Liver (tissue), 9 donors: ENCODE data around the gene RAB6B. TPM values are rescaled to one million over a fixed set of nuclear protein-coding genes. Genes with fewer than 3 reads are reported as not detected.

ENCODE experiments used
- DNase-seq: peaks from one replicate; pipeline ENCODE4 v3.0.0-alpha.2; 2017; ENCODE audit warnings: low spot score
- H3K27ac ChIP-seq, 2 donors: one replicate each; pipeline ENCODE4 v1.7.0; 2013; ENCODE audit warnings: inconsistent platforms in 2 of 2, low read length in 2 of 2, control low read depth in 1 of 2, low read depth in 1 of 2, mild to moderate bottlenecking in 1 of 2
- H3K27me3 ChIP-seq, 4 donors: one replicate each; pipeline versions ENCODE4 v1.6.1 to v1.7.0; 2013; ENCODE audit warnings: low read length in 3 of 4, inconsistent platforms in 1 of 4, mild to moderate bottlenecking in 1 of 4, moderate library complexity in 1 of 4; ENCODE audit not compliant: control insufficient read depth in 4 of 4, insufficient read depth in 4 of 4
- H3K36me3 ChIP-seq, 4 donors: one replicate each; pipeline versions ENCODE4 v1.6.1 to v1.7.0; 2013; ENCODE audit warnings: low read length in 3 of 4, mild to moderate bottlenecking in 3 of 4, low read depth in 1 of 4, moderate library complexity in 1 of 4; ENCODE audit not compliant: control insufficient read depth in 4 of 4, insufficient read depth in 3 of 4
- H3K4me1 ChIP-seq, 4 donors: one replicate each; pipeline versions ENCODE4 v1.6.1 to v1.7.0; 2013; ENCODE audit warnings: low read length in 3 of 4, mild to moderate bottlenecking in 3 of 4, moderate library complexity in 1 of 4; ENCODE audit not compliant: control insufficient read depth in 4 of 4, insufficient read depth in 4 of 4
- H3K4me3 ChIP-seq, 3 donors: one replicate each; pipeline versions ENCODE4 v1.6.1 to v1.7.0; 2013; ENCODE audit warnings: low read length in 3 of 3, control low read depth in 1 of 3, low read depth in 1 of 3, mild to moderate bottlenecking in 1 of 3
- H3K9ac ChIP-seq, 2 donors: one replicate each; pipeline ENCODE4 v1.7.0; 2013; ENCODE audit warnings: low read length in 2 of 2, mild to moderate bottlenecking in 2 of 2, moderate library complexity in 2 of 2, control low read depth in 1 of 2, low read depth in 1 of 2
- H3K9me3 ChIP-seq, 4 donors: one replicate each; pipeline versions ENCODE4 v1.6.1 to v1.7.0; 2013; ENCODE audit warnings: low read length in 3 of 4; ENCODE audit not compliant: control insufficient read depth in 4 of 4
- EGR1 ChIP-seq, 2 donors: IDR thresholded peaks; 2 replicates each; pipeline ENCODE4 v1.6.1; 2016 to 2018; ENCODE audit warnings: antibody characterized with exemption in 2 of 2, low read depth in 2 of 2
- FOXA2 ChIP-seq: IDR thresholded peaks from 2 replicates; pipeline ENCODE4 v1.6.1; 2016; ENCODE audit warnings: antibody characterized with exemption
- GABPA ChIP-seq, 2 donors: IDR thresholded peaks in 1 of 2; conservative IDR thresholded peaks in 1 of 2; 2 replicates each; pipeline ENCODE4 v1.6.1; 2016; ENCODE audit warnings: antibody characterized with exemption in 2 of 2, mild to moderate bottlenecking in 1 of 2, moderate library complexity in 1 of 2
- HNF4A ChIP-seq, 2 donors: conservative IDR thresholded peaks; 2 replicates each; pipeline ENCODE4 v1.6.1; 2016; ENCODE audit warnings: antibody characterized with exemption in 2 of 2, mild to moderate bottlenecking in 2 of 2
- HNF4G ChIP-seq: IDR thresholded peaks from 2 replicates; pipeline ENCODE4 v1.6.1; 2016; ENCODE audit warnings: antibody characterized with exemption
- JUND ChIP-seq, 2 donors: IDR thresholded peaks; 2 replicates each; pipeline ENCODE4 v1.6.1; 2016; ENCODE audit warnings: antibody characterized with exemption in 2 of 2
- NR2F2 ChIP-seq: IDR thresholded peaks from 2 replicates; pipeline ENCODE4 v1.6.1; 2016; ENCODE audit warnings: antibody characterized with exemption
- RXRA ChIP-seq, 2 donors: IDR thresholded peaks; 2 replicates each; pipeline ENCODE4 v1.6.1; 2017 to 2018; ENCODE audit warnings: antibody characterized with exemption in 2 of 2, mild to moderate bottlenecking in 1 of 2
- SP1 ChIP-seq: IDR thresholded peaks from 2 replicates; pipeline ENCODE4 v1.6.1; 2018; ENCODE audit warnings: antibody characterized with exemption, mild to moderate bottlenecking
- TAF1 ChIP-seq: conservative IDR thresholded peaks from 2 replicates; pipeline ENCODE4 v1.6.1; 2016; ENCODE audit warnings: antibody characterized with exemption, mild to moderate bottlenecking
- YY1 ChIP-seq: IDR thresholded peaks from 2 replicates; pipeline ENCODE4 v1.6.1; 2016; ENCODE audit warnings: antibody characterized with exemption, mild to moderate bottlenecking
- WGBS: extraction: QIAGEN DNeasy Blood & Tissue Kit; methylation state at CpG from one replicate; pipeline ENCODE4 v1.1.7; 2013; 5-methylcytosine and 5-hydroxymethylcytosine counted together
- polyA plus RNA-seq, 2 donors: library from polyadenylated mRNA; stranded (reverse) in 1 of 2; unstranded in 1 of 2; fragments of 200-250 nt in 1 of 2; fragments of >200 nt in 1 of 2; fragmentation: Nextera tagmentation in 1 of 2; extraction: Ambion mirVana in 1 of 2; gene quantifications; one replicate each; pipeline versions ENCODE4 v1.2.1 to v1.2.3, GENCODE V29; 2013 to 2015
- total RNA-seq, 2 donors: library from RNA; depleted of rRNA; stranded (reverse); fragments of >200 nt; gene quantifications; one replicate each; pipeline ENCODE4 v1.2.3, GENCODE V29; 2014
- TF ChIP-seq, protein P1 (sequence below): IDR thresholded peaks from 2 replicates; pipeline ENCODE4 v1.6.1; 2016; ENCODE audit warnings: antibody characterized with exemption, mild to moderate bottlenecking
- TF ChIP-seq, protein P2 (sequence below): IDR thresholded peaks from 2 replicates; pipeline ENCODE4 v1.6.1; 2016; ENCODE audit warnings: antibody characterized with exemption
- TF ChIP-seq, protein P3 (sequence below): fragments of 150-350 bp; IDR thresholded peaks from 2 replicates; pipeline ENCODE4 v1.5.1; 2017; ENCODE audit warnings: improper control_type of control experiment, low read depth, low read length; ENCODE audit not compliant: missing input control
- donor health status: healthy.
- donor health status: healthy.
- donor health status: healthy.
- donor health status: healthy.
- donor health status: healthy.

RAB6B gene
- total and polyA plus RNA-seq, 4 donors: 0.08 to 2.8 (median 0.28) TPM

DNA sequence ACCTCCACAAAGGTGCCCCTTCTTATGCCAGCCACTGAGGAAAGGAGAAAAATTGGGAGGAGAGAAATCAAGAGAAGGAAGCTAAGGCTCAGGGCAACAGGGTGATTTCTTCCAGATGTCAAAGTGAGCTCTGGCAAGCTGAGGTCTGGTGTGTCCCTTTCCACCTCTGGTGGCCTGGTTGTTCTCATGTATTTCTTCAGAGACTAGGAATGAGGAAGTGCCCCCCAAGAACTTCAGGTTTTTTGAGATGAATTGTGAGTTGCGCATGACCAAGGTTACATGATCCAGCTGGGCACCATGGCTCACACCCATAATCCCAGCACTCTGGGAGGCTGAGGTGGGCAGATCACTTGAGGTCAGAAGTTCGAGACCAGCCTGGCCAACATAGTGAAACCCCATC is 5.6 kb downstream of the RAB6B start (continued):
- TF ChIP-seq YY1: no peak

DNA sequence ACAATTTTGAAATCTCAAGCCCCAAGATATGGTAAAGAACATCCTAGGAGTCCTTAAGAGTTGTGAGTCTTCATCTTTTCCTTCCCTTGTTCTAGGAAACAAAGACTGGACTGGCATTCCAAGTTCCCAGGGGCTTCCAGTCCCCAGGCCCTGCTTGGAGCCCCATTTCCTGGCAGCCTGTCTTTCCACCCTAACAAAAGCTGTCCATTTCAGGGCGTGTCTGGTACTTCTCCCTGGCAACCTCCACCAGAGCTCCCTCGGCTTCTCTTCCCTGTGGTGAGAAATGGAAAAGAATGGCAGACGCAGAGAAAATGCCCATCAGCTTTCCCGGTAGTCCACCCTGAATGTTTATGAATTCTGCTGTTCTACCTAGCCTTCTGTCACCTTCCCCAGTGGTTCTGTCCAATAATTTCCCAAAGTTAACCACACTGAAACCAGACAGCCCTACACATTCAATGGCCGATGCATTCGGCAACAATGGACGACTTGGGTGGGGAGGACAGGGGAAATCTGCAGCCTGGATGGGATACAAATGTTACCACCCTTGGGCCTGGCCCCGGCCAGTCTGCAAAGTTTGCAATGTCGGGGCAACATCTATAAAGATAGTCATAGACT is 6.8 kb downstream of the RAB6B start:
- Histone ChIP-seq H3K27ac (no peak overlapping the region), H3K4me1 (no peaks in the 10 kb centered on the region), H3K9ac (no peak overlapping the region), H3K9me3 (no peaks in the 10 kb centered on the region), H3K4me3 (no peak overlapping the region), H3K27me3 (peaks cover 0 to under 1% (median 0%) of the 10 kb centered on the region in 4 donors), H3K36me3 (no peaks in the 10 kb centered on the region)
- DNase-seq: peak; percentile 6
- 90% methylated on average over 9 of the region's 9 CpGs for WGBS
- TF ChIP-seq SP1 (no peak), RXRA (IDR thresholded peaks at IDR 0.05) (no peak), HNF4G (no peak), HNF4A (conservative IDR thresholded peaks at IDR 0.05) (no peak), FOXA2 (no peak), EGR1 (IDR thresholded peaks at IDR 0.05; ENCODE audit: low read depth in 2 of 2) (no peak)
- TF ChIP-seq, protein P1, sequence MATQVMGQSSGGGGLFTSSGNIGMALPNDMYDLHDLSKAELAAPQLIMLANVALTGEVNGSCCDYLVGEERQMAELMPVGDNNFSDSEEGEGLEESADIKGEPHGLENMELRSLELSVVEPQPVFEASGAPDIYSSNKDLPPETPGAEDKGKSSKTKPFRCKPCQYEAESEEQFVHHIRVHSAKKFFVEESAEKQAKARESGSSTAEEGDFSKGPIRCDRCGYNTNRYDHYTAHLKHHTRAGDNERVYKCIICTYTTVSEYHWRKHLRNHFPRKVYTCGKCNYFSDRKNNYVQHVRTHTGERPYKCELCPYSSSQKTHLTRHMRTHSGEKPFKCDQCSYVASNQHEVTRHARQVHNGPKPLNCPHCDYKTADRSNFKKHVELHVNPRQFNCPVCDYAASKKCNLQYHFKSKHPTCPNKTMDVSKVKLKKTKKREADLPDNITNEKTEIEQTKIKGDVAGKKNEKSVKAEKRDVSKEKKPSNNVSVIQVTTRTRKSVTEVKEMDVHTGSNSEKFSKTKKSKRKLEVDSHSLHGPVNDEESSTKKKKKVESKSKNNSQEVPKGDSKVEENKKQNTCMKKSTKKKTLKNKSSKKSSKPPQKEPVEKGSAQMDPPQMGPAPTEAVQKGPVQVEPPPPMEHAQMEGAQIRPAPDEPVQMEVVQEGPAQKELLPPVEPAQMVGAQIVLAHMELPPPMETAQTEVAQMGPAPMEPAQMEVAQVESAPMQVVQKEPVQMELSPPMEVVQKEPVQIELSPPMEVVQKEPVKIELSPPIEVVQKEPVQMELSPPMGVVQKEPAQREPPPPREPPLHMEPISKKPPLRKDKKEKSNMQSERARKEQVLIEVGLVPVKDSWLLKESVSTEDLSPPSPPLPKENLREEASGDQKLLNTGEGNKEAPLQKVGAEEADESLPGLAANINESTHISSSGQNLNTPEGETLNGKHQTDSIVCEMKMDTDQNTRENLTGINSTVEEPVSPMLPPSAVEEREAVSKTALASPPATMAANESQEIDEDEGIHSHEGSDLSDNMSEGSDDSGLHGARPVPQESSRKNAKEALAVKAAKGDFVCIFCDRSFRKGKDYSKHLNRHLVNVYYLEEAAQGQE: no peak

DNA sequence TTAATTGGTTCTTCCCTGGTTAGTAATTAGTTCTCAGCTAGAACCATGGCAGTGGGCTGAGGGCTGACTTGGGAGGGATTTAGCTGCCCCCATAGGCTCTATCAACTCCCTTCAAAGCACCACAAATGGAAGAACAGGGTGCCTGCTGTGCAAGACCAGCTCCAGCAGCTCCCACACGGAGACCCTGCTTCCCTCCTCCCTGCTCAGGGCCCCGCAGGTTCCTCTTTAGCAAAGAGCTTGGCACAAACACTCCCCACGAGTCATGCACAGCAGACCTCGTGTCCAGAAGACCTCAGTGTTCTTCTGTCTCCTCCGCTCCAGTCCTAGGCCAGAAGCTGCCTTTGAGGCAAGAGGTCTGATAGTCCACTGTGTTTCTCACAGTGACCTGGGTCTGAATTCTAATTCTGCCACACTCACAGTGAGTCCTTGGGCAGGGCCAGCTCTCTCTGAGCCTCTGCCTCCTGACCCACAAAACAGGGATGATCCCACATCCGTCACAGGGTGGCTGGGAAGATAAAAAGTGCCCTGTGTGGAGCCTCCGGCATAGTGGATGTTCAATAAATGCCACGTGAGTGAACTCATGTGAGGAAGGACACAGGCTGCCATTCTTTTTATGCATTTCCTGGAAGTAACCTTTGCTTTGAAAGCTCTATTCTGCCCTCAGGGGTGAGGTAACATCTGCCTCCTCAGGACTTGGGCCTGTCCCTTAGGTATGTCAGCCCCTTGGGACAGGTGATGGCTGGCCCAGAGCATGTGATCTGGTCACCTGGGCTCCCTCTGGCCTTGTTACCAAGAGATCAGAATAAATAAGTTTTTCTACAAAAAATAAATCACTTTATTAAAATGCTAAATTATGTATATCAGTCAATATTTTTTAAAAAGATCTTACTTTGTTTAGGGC is 7.6 kb downstream of the RAB6B start:
- Histone ChIP-seq H3K27ac (no peak overlapping the region), H3K27me3 (no peaks in the 10 kb centered on the region), H3K36me3 (no peaks in the 10 kb centered on the region), H3K9me3 (no peaks in the 10 kb centered on the region), H3K4me1 (no peaks in the 10 kb centered on the region), H3K4me3 (no peak overlapping the region), H3K9ac (no peak overlapping the region)
- TF ChIP-seq, protein P2, sequence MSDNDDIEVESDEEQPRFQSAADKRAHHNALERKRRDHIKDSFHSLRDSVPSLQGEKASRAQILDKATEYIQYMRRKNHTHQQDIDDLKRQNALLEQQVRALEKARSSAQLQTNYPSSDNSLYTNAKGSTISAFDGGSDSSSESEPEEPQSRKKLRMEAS: no peak
- TF ChIP-seq TAF1 (no peak), HNF4G (no peak), HNF4A (conservative IDR thresholded peaks at IDR 0.05) (no peak), GABPA (IDR thresholded peaks at IDR 0.05 in 1 of 2, conservative IDR thresholded peaks at IDR 0.05 in 1 of 2) (no peak), JUND (IDR thresholded peaks at IDR 0.05) (no peak), EGR1 (IDR thresholded peaks at IDR 0.05; ENCODE audit: low read depth in 2 of 2) (no peak), RXRA (IDR thresholded peaks at IDR 0.05) (no peak), FOXA2 (no peak), SP1 (no peak), NR2F2 (no peak), YY1 (no peak)
- TF ChIP-seq, protein P1: no peak
- TF ChIP-seq, protein P3, sequence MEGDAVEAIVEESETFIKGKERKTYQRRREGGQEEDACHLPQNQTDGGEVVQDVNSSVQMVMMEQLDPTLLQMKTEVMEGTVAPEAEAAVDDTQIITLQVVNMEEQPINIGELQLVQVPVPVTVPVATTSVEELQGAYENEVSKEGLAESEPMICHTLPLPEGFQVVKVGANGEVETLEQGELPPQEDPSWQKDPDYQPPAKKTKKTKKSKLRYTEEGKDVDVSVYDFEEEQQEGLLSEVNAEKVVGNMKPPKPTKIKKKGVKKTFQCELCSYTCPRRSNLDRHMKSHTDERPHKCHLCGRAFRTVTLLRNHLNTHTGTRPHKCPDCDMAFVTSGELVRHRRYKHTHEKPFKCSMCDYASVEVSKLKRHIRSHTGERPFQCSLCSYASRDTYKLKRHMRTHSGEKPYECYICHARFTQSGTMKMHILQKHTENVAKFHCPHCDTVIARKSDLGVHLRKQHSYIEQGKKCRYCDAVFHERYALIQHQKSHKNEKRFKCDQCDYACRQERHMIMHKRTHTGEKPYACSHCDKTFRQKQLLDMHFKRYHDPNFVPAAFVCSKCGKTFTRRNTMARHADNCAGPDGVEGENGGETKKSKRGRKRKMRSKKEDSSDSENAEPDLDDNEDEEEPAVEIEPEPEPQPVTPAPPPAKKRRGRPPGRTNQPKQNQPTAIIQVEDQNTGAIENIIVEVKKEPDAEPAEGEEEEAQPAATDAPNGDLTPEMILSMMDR: no peak
- WGBS: 70% methylated on average over 8 of the region's 8 CpGs
- DNase-seq: peak; percentile 32
